NCI-H82 treated with DMSO at 0.1 percent for 48 hours (cell line): ENCODE data around the gene LACTBL1.
"Not testable (repeated sequence)": the region's sequence is repeated elsewhere in the genome, so short reads cannot be mapped to it uniquely, and the experiment has no call there.

Experiments used
- DNase-seq: peaks from one replicate; lab custom pipeline; 2025; ENCODE audit not compliant: unreplicated experiment; lab: John Stamatoyannopoulos, UW

LACTBL1 gene

GRCh38 chr1:22949822-22950331, 22.8 kb downstream of the LACTBL1 start:
- no peak for DNase-seq

GRCh38 chr1:22945171-22945570, 27.5 kb downstream of the LACTBL1 start:
- DNase-seq: not testable (repeated sequence)

- no peak for DNase-seq
Observed at GRCh38 chr1:22944346-22945055, 28.2 kb downstream of the LACTBL1 start.

- DNase-seq: no peak
Observed at GRCh38 chr1:22941257-22941656, 31.4 kb downstream of the LACTBL1 start.

- no peak for DNase-seq
Observed at GRCh38 chr1:22936681-22937080, 36.0 kb downstream of the LACTBL1 start.

- no peak for DNase-seq
Observed at GRCh38 chr1:22935433-22935832, 37.2 kb downstream of the LACTBL1 start.

- DNase-seq: no peak
Observed at GRCh38 chr1:22932803-22933470, 39.7 kb downstream of the LACTBL1 start.

GRCh38 chr1:22930240-22930912, 42.3 kb downstream of the LACTBL1 start:
- DNase-seq: peak; percentile 29

- DNase-seq: no peak
Observed at GRCh38 chr1:22925111-22925510, 47.6 kb downstream of the LACTBL1 start.

GRCh38 chr1:22922640-22923039, 50.0 kb downstream of the LACTBL1 start:
- no peak for DNase-seq

GRCh38 chr1:22921452-22922126, 51.1 kb downstream of the LACTBL1 start:
- no peak for DNase-seq

GRCh38 chr1:22920734-22921451, 51.8 kb downstream of the LACTBL1 start:
- DNase-seq: no peak

- DNase-seq: no peak
Observed at GRCh38 chr1:22920026-22920733, 52.5 kb downstream of the LACTBL1 start.

GRCh38 chr1:22919341-22920025, 53.2 kb downstream of the LACTBL1 start:
- DNase-seq: no peak

- peak; percentile 63 for DNase-seq
Observed at GRCh38 chr1:22918644-22919043, 54.0 kb downstream of the LACTBL1 start.

GRCh38 chr1:22917989-22918388, 54.7 kb downstream of the LACTBL1 start:
- no peak for DNase-seq

GRCh38 chr1:22916471-22916820, 56.2 kb downstream of the LACTBL1 start:
- DNase-seq: no peak

- no peak for DNase-seq
Observed at GRCh38 chr1:22915816-22916470, 56.7 kb downstream of the LACTBL1 start.

- no peak for DNase-seq
Observed at GRCh38 chr1:22915231-22915630, 57.4 kb downstream of the LACTBL1 start.
